Epithelial cell of esophagus (primary cell): ENCODE results near the gene EHBP1L1.
A peak's percentile ranks its signal among the peaks of the same experiment; 100 is the strongest.

Experiments used
- DNase-seq: peaks from one replicate; pipeline ENCODE4 v3.0.0; 2010; ENCODE audit warnings: low read depth
- H3K4me3 ChIP-seq: 2 replicates; pipeline ENCODE4 v1.5.1; 2011; ENCODE audit warnings: mild to moderate bottlenecking, low read length, control low read depth
- TF ChIP-seq, protein P1 (sequence below): IDR thresholded peaks from 2 replicates; pipeline ENCODE4 v1.5.1; 2011; ENCODE audit warnings: low read depth, mild to moderate bottlenecking, low read length, control low read depth, inconsistent platforms; ENCODE audit not compliant: insufficient read depth; ENCODE audit errors: missing control alignments

Gene EHBP1L1

DNA sequence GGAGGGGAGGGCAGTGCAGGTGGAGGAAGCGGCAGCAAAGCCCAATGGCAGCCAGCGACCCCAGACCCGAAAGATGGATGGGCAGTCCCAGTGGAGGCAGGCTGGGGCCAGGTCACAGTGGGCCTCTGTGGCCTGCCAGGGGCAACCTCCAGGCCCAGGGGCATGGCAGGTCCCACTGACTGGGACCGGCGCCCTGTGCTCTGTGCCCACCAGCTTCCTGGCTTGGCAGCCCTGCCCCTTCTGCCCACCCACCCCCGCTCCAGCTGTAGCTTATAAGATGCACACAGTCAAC is 24.0 kb downstream of the EHBP1L1 start:
- DNase-seq: no peak
- TF ChIP-seq, protein P1, sequence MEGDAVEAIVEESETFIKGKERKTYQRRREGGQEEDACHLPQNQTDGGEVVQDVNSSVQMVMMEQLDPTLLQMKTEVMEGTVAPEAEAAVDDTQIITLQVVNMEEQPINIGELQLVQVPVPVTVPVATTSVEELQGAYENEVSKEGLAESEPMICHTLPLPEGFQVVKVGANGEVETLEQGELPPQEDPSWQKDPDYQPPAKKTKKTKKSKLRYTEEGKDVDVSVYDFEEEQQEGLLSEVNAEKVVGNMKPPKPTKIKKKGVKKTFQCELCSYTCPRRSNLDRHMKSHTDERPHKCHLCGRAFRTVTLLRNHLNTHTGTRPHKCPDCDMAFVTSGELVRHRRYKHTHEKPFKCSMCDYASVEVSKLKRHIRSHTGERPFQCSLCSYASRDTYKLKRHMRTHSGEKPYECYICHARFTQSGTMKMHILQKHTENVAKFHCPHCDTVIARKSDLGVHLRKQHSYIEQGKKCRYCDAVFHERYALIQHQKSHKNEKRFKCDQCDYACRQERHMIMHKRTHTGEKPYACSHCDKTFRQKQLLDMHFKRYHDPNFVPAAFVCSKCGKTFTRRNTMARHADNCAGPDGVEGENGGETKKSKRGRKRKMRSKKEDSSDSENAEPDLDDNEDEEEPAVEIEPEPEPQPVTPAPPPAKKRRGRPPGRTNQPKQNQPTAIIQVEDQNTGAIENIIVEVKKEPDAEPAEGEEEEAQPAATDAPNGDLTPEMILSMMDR: no peak
- no peak overlapping the region for H3K4me3 ChIP-seq

DNA sequence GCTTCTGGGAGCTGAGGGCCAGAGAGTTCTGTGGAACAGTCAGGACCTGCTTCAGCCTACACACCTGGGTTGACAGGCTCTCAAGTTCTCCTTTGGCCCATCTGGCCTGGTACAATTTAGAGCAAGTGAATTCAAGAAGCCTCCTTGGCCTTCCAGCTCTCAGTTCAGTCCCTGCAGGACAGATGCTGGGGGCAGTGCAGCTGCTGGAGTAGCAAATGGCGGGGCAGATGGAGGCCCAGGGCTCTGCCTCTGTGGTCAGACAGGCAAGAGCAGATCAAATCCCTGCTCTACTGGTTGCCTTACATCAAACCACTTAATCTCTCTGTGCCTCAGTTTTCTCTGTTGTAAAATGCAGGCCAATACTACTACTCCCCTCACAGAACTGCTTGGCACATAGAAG is 28.4 kb downstream of the EHBP1L1 start:
- H3K4me3 ChIP-seq: no peak overlapping the region
- DNase-seq: no peak
- TF ChIP-seq, protein P1: no peak

DNA sequence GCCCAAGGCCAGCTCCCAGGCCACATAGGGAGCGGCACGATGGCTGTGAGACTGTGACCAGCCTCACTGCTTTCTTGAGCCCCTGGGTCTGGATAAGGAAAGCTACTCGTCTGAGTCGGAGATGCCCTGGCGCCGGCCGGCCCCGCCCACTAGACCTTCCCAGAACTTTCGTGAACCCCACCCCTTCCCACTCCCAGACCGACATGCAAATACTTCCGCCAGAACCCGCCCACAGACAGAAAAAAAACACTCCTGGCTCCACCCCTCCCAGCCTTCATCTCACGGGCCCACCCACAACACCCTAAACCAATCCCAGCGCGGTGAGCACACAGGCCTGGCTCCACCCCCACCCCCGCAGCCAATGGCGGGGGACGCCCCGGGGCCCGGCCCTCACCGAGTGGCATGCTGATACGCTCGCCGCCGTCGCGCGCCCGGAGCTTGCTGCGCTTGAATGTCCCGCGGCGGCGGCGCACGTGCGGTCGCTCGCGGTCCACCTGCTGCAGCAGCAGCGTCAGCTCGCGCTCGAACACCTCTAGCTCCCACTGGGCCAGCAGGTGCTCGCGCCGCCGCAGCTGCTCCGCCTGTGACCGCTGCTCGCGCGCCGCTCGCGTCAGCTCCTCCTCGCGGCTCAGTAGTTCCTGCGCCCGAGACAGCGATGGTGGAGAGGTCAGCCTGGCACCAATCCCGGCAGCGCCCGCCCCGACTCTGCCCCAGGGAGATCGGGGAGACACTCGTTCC is 31.2 kb downstream of the EHBP1L1 start:
- H3K4me3 ChIP-seq: peak overlapping the region; percentile 28
- DNase-seq: peak; percentile 97

DNA sequence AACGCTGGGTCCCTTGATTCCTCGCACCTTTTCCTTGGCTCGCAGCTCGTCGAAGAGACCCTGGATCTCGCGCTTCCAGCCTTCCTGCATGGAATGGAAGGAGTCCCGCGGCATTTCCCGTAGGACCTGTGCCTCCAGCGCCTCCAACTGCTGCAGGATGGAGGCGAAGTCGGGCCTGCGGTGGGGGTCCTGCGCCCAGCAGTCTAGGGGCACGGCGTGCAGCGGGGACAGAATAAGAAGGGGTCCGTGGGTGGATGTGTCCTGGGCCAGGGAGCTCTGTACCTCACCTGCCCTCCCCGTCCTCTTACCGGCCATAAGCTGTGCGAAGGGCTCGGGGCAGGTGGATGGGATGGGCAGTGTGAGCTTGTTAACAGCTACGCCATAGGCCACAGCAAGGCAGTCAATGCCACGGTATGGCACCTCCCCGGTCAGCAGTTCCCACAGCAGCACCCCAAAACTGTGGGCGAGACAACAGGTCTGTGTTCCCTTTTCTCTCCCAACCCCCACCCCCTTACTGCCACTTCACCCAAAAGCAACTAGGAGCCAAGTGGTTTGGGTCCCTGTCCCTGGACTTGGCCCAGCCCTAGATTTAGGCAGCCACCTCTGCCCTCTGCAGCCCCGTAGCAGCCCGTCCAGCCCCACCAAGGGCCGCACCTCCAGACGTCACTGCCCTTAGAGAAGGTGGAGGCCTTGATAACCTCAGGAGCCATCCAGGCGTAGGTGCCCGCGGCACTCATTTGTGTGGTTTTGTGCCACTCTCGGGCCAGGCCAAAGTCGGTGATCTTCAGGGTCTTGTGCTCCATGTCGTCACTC is 32.0 kb downstream of the EHBP1L1 start:
- peak overlapping the region; percentile 28 for H3K4me3 ChIP-seq
- DNase-seq: no peak
- TF ChIP-seq, protein P1: no peak

More for the DNA sequence above, 31.2 kb downstream of the EHBP1L1 start:
- TF ChIP-seq, protein P1: no peak

DNA sequence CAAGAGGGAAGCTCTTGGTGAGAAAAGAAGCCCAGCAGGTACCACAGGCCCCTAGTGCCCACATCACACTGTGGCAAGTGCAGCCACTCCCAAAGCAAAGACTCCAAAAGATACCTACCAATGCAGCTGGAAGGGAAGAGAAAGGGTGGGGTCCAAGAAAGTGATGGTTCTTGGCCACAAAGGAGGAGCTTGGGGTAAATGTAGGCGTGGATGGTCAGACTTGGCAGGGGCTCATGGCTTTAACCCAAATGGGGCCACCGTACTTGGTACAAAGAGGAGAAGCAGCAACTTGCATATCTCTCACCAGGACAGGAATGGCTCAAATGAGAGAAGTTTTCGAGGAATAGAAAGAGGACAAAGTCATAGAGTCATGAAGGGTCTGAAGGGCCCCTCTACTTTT is 33.4 kb downstream of the EHBP1L1 start:
- no peak overlapping the region for H3K4me3 ChIP-seq
- TF ChIP-seq, protein P1: no peak
- no peak for DNase-seq

DNA sequence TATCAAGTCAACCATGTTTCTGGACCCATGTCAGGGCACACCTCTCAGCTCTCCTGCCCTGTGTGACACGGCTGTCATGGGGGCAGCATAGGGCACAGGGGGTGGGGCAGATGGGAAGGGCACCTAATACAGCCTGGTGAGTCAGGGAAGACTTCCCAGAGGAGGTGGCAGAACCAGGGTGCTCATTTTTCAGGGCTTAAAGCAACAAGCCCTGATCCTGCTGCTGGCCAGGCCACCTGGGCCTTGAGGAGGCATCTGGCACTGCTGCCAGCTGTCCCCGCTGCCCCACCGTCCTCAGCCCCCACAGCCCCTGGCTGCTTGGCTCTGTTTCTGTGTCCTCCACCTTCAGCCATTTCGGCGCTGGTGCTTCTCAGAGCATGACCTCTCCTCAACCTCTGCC is 33.8 kb downstream of the EHBP1L1 start:
- H3K4me3 ChIP-seq: no peak overlapping the region
- TF ChIP-seq, protein P1: no peak
- DNase-seq: no peak

DNA sequence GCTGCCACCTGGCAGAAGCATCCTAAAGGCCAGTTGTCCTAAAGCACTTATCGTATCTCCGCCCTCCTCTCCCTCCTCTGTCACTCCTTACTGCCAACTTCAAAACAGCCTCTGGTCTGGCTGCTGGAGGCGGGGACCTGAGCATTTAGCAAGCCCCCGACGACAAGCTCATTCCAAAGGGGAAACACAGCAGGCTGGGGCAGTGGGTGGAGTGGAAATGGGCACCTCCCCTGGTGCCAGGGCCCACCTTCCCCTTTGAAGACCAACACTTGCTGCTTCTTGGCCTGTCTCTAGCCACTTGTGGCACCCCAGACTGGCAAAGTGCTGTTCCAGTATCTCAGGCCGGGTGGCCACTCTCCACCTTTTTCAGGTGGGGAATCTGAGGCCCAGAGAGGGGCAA is 34.6 kb downstream of the EHBP1L1 start:
- DNase-seq: no peak
- TF ChIP-seq, protein P1: no peak
- H3K4me3 ChIP-seq: no peak overlapping the region
